HL-60/S4 (cell line): ENCODE data around the gene MMEL1.
"Not testable (repeated sequence)": the region's sequence is repeated elsewhere in the genome, so short reads cannot be mapped to it uniquely, and the experiment has no call there.

Experiments
- in situ Hi-C: fragments of 300-500 bp; cut with MboI; formaldehyde crosslinking; loops from 2 replicates; pipeline ENCODE4 v1.14.3; 2022; ENCODE audit warnings: low sequenced_read_pairs

The MMEL1 gene

DNA sequence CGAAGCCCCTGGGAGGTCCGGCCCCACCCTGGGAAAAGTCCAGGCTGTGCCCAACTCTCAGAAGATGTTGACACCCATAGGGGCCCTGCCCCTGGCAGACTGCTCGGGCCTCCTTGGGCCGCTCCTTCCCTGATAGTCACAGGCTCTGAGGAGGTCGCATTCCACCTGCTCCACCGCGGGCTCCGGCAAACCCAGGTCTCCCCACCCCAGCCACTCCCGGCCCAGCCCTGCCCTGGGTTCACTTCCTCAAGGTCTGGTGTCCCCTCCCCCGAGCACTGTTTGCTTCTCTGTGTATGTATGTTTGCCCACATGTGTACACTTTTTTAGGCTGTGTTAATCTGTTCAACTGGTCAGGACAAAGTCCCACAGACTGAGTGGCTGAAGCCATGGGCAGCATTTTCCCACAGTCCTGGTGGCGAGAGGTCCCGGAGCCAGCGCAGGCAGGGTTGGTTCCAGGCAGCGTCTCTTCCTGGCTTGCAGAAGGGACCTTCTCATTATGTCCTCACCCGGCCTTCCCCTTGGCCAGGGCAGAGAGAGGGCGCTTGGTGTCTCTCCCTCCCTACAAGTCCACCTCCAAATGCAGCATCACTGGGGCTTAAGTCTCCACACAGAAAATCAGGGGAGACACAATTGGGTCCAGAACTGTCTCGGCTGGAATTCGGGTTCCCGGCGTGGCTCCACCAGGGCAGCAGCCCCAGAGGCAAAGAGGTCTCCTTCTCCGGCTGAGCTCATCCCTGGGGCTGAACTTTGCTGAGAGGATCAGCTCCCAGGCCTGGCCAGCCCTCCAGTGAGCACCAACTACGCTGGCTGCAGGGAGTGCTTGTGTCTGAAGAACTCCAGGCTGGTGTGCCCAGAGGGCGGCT is 56.8 kb downstream of the MMEL1 start:
- in situ Hi-C loops, result no loop called here

GRCh38 chr1:2574350-2574749 is 58.5 kb downstream of the MMEL1 start:
- in situ Hi-C loops, result no loop called here

- in situ Hi-C loops, result no loop called here
These were observed 59.4 kb downstream of the MMEL1 start for GRCh38 chr1:2573250-2573920.

DNA sequence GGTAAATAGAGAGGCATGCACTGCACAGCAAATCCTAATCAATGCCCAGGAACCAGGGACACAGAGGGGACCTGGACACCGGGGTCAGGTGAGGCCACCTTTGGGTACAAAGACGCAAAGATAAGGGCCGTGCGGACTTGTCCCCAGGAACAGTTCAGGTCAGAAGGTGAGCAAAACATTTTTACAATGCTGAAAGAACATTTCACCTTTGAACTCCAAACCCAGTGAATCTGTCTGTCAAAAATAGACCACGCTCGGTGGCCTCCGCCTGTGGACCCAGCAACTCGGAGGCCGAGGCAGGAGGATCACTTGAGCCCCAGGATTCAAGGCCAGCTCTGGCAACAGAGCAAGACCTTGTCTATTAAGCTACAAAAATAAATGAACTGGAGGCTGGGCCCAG is 61.5 kb downstream of the MMEL1 start:
- in situ Hi-C loops, result no loop called here

GRCh38 chr1:2570332-2570731 is 62.5 kb downstream of the MMEL1 start:
- in situ Hi-C loops, result no loop called here

GRCh38 chr1:2569703-2570102 is 63.1 kb downstream of the MMEL1 start:
- in situ Hi-C loops, result not testable (repeated sequence)

GRCh38 chr1:2569060-2569459 is 63.8 kb downstream of the MMEL1 start:
- in situ Hi-C loops, result no loop called here

DNA sequence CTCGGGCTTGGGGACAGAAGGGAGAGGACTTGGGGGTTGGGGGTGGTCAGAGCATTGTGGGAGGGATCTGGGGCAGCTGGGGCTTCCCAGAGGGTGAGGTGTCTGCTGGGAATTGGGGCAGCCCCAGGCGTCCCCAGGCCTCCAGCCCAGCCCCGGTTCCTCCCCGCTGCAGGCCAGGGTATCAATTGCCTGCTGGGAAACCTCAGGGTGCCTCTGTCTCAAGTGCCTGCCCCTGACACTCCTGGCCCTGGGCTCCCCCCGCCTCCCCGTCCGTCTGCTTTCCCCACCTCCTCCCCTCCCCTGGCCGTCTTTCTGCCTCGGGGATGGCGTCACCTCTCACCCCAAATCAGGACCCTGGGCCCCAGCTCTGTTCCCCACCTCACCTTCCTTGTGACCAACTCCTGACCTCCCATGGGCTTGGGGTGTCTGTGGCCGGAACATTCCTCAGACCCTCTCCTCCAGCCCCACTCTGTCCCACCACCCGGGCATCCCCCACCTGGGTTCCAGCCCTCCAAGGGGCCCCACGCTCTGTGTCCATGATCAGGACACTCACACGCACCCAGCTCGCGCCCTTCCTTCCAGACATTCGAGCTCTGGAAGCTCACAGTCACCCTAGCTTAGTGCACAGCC is 64.5 kb downstream of the MMEL1 start:
- in situ Hi-C loops, result not testable (repeated sequence)

GRCh38 chr1:2567083-2567679 is 65.6 kb downstream of the MMEL1 start:
- in situ Hi-C loops, result no loop called here

GRCh38 chr1:2566101-2567045 is 66.4 kb downstream of the MMEL1 start:
- in situ Hi-C loops, result no loop called here

- in situ Hi-C loops, result no loop called here
These were observed 67.9 kb downstream of the MMEL1 start for GRCh38 chr1:2564815-2565374.

GRCh38 chr1:2564006-2564814 is 68.6 kb downstream of the MMEL1 start:
- in situ Hi-C loops, result no loop called here

DNA sequence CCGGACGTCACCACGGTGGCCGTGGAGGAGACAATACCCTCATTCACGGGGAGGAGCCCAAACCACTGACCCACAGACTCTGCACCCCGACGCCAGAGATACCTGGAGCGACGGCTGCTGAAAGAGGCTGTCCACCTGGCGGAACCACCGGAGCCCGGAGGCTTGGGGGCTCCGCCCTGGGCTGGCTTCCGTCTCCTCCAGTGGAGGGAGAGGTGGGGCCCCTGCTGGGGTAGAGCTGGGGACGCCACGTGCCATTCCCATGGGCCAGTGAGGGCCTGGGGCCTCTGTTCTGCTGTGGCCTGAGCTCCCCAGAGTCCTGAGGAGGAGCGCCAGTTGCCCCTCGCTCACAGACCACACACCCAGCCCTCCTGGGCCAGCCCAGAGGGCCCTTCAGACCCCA is 69.6 kb downstream of the MMEL1 start:
- in situ Hi-C loops, result no loop called here

DNA sequence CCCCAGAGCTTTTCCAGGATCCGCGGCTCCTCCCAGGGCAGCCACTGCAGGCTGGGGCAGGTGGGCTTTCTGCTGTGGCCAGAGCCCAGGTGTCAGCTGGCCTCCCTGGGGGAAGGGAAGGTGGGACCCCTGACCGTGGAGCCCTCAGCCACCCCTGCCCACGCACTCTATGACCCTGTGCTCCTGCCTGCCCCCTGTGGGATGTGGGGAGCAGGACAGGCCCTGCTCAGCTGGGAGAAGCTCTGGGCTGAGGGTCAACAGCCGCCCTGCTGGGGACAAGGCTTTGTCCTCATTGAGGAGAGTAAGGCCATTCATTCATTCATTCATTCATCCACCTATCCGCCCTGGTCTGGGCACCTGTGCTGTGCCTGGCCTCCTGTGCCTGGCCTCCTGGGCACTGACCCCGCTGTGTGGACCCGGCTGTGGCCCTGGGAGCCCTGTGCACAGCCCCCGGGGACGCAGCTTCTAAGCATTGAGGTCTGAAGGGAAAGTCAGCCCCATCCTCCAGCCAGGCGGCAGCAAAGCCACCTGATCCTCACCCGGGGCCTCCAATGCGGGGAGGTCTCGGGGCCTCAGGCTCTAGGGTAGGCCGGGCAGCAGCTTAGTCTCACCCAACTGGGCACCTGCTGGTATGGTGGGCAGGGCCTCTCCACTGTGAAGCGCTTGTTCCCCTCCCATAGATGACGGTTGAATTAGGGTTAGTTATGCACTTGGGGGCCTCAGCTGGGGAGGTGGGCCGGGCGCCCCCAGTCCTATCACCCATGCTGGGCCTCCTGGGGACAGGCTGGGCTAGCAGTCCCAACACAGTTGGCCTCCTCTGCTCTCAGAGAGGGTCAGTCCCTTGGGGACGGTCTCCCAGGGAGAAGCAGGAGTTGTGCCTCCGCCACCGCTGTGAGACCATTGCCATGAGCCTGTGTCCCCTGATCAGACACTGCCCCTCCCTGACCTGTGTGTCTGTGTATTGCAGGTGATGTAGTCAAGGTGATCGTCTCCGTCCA is 70.6 kb downstream of the MMEL1 start:
- in situ Hi-C loops, result no loop called here

DNA sequence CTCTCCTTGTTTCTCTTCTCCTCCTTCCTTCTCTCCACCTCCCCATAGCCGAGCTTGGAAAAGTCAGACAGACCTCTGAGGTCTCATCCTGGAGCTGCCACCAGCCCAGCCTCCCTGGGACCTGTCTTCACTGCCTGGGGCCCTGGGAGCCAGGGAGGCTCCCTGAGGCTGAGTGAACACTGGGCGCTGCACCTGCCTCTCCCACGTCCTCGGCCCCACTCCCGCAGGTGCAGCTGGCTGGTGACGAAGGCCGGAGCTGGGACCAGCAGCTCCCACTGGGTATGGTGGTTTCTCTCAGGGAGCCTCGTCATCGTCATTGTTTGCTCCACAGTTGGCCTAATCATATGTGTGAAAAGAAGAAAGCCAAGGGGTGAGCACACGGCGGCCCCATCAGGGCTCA is 71.4 kb downstream of the MMEL1 start:
- in situ Hi-C loops, result no loop called here

DNA sequence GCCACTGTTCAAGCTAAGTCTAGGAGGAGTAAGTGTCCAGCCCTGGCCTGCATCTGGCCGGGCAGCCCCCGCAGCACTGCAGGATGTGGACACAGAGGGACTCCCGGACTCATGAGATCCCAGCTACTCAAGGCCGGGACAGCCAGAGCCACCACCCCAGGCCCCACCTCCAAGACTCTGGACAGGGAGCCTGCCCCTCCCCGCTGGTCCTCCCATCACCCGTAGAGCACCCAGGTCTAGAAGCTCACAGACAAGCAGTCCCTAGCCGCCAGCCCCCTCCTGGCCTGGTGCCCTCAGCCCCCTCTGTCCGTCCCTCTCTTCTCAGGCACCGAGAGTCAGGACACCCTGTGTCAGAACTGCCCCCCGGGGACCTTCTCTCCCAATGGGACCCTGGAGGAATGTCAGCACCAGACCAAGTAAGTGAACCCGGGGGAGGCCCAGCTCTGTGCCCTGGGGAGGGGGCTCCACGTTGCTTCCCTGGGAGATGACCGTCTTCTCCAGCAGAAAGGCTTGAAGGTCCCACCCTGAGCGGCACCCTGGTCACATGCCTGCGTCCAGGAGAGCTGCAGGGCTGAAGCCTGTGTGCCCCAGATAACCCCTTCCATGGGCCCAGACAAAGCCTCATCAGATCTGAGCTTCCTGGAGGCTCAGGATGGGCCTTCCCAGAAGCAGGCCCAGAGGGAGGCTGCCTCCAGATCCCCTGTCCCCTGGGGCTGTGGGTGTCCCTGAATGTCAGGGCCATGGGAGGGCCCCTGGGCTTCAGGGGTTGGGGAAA is 72.3 kb downstream of the MMEL1 start:
- in situ Hi-C loops, result no loop called here
